HEK293T (cell line): ENCODE results near the gene SNHG17.

Experiments
- ARNT ChIP-seq: fragments of 450-650 bp; IDR thresholded peaks from 2 replicates; pipeline ENCODE4 v1.6.1; 2017; ENCODE audit warnings: mild to moderate bottlenecking
- BHLHE40 ChIP-seq: fragments of 450-650 bp; IDR thresholded peaks from 2 replicates; pipeline ENCODE4 v1.6.1; 2016; ENCODE audit warnings: mild to moderate bottlenecking, moderate library complexity, borderline replicate concordance
- CTBP1 ChIP-seq: fragments of 450-650 bp; IDR thresholded peaks from 2 replicates; pipeline ENCODE4 v1.6.1; 2016; ENCODE audit warnings: borderline replicate concordance
- ELF4 ChIP-seq: fragments of 450-650 bp; IDR thresholded peaks from 2 replicates; pipeline ENCODE4 v1.6.1; 2017; ENCODE audit warnings: antibody characterized with exemption
- FOXA1 ChIP-seq: fragments of 450-650 bp; IDR thresholded peaks from 2 replicates; pipeline ENCODE4 v1.6.1; 2016; ENCODE audit warnings: mild to moderate bottlenecking
- FOXM1 ChIP-seq: fragments of 450-650 bp; IDR thresholded peaks from 2 replicates; pipeline ENCODE4 v1.6.1; 2017; ENCODE audit warnings: mild to moderate bottlenecking, borderline replicate concordance
- NFRKB ChIP-seq: fragments of 450-650 bp; IDR thresholded peaks from 2 replicates; pipeline ENCODE4 v1.6.1; 2016; ENCODE audit warnings: mild to moderate bottlenecking, moderate library complexity
- PKNOX1 ChIP-seq: fragments of 450-650 bp; IDR thresholded peaks from 2 replicates; pipeline ENCODE4 v1.6.1; 2016
- SP1 ChIP-seq: fragments of 450-650 bp; IDR thresholded peaks from 2 replicates; pipeline ENCODE4 v1.6.1; 2017
- ZNF384 ChIP-seq: fragments of 450-650 bp; IDR thresholded peaks from 2 replicates; pipeline ENCODE4 v1.6.1; 2016

- TF ChIP-seq FOXM1 (no peak), ARNT (no peak), ZNF384 (no peak), BHLHE40 (no peak), SP1 (no peak), NFRKB (no peak), FOXA1 (no peak), PKNOX1 (no peak), CTBP1 (no peak), ELF4 (no peak)
Measured at GRCh38 chr20:38445901-38446425, 10.8 kb upstream of the SNHG17 start.
